Measurements from ENCODE around the gene TNK2. TPM values are rescaled to one million over a fixed set of nuclear protein-coding genes. Genes with fewer than 3 reads are reported as not detected.

The TNK2 gene
- total and polyA plus RNA-seq, 2 experiments from 2014 or later, result 3.2 to 12.3 TPM

GRCh38 chr3:195911041-195911945, 2.9 kb upstream of the TNK2 start:
- Histone ChIP-seq H4K20me1 (ENCODE audit: insufficient read depth) (no peaks in the 10 kb centered on the region), H3K9me2 (ENCODE audit: insufficient read depth) (no peaks in the 10 kb centered on the region), H3K79me2 (ENCODE audit: insufficient read depth) (peaks cover 16% of the 10 kb centered on the region), H3K9ac (no peak overlapping the region), H3K27ac (no peak overlapping the region), H3K4me3 (no peak overlapping the region), H3K27me3 (replicated peaks; ENCODE audit: insufficient read depth) (no peaks in the 10 kb centered on the region), H3F3A (ENCODE audit: insufficient read depth) (peaks cover 22% of the 10 kb centered on the region), H3K4me2 (ENCODE audit: unreplicated experiment) (no peak overlapping the region), H3K4me1 (ENCODE audit: insufficient read depth) (peaks cover 8% of the 10 kb centered on the region; the same call in 1 of the 2 replicates), H3K36me3 (ENCODE audit: low read depth) (no peaks in the 10 kb centered on the region), H2AFZ (no peak overlapping the region), H3K9me3 (ENCODE audit: low read depth) (no peaks in the 10 kb centered on the region)
- 87% methylated on average over 14 of the region's 14 CpGs for WGBS, 2 experiments (ENCODE audit: low coverage in 1 of 2, low lambda C conversion rate in 2 of 2, missing lambda C conversion rate in 2 of 2)
- DNase-seq, result peak; percentile 24
- in situ Hi-C loops (cut with MboI), result no loop called here
- TF ChIP-seq EZH2phosphoT487 (IDR thresholded peaks at IDR 0.05; ENCODE audit: insufficient read depth, low read depth) (no peak), EZH2 (IDR thresholded peaks at IDR 0.05; ENCODE audit: insufficient read depth, poor library complexity, severe bottlenecking) (no peak)

DNA sequence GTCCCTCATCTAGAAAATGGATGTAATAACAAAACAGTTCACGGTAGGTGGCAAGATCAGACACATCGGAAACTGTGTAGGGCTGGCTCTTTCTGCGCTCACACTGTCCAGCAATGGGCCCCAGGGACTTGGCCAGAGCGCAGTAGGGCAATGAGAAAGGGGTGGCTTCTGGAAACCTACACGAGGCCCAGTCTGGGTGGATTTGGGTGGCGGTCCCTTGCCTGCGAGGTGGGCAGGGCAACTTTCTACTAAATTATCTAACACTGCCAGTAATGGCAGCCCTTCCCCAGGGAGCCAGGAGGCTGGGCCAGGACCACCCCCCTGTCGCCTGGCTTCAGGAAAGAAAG, 2.1 kb upstream of the TNK2 start:
- H3K4me1 ChIP-seq (ENCODE audit: insufficient read depth), result peaks cover 8% of the 10 kb centered on the region; the same call in 1 of the 2 replicates
- 84 to 87% methylated on average over 8 of the region's 8 CpGs for WGBS, 2 experiments (ENCODE audit: low coverage in 1 of 2, low lambda C conversion rate in 2 of 2, missing lambda C conversion rate in 2 of 2)
- in situ Hi-C loops (cut with MboI), result no loop called here
- no peaks in the 10 kb centered on the region for H3K36me3 ChIP-seq (ENCODE audit: low read depth)
- TF ChIP-seq EZH2phosphoT487 (IDR thresholded peaks at IDR 0.05; ENCODE audit: insufficient read depth, low read depth) (no peak), EZH2 (IDR thresholded peaks at IDR 0.05; ENCODE audit: insufficient read depth, poor library complexity, severe bottlenecking) (no peak)
- H3K27me3 ChIP-seq (replicated peaks; ENCODE audit: insufficient read depth), result no peaks in the 10 kb centered on the region
- H3K9me2 ChIP-seq (ENCODE audit: insufficient read depth), result no peaks in the 10 kb centered on the region
- no peaks in the 10 kb centered on the region for H3K9me3 ChIP-seq (ENCODE audit: low read depth)
- no peak overlapping the region for H3K9ac ChIP-seq
- DNase-seq, result no peak
- no peak overlapping the region for H3K4me2 ChIP-seq (ENCODE audit: unreplicated experiment)
- H3K4me3 ChIP-seq, result no peak overlapping the region
- peaks cover 28% of the 10 kb centered on the region for H3F3A ChIP-seq (ENCODE audit: insufficient read depth)
- peaks cover 20% of the 10 kb centered on the region for H3K79me2 ChIP-seq (ENCODE audit: insufficient read depth)
- H3K27ac ChIP-seq, result no peak overlapping the region
- H4K20me1 ChIP-seq (ENCODE audit: insufficient read depth), result no peaks in the 10 kb centered on the region
- peak overlapping the region; percentile 96; the same call in 1 of the 2 replicates for H2AFZ ChIP-seq

DNA sequence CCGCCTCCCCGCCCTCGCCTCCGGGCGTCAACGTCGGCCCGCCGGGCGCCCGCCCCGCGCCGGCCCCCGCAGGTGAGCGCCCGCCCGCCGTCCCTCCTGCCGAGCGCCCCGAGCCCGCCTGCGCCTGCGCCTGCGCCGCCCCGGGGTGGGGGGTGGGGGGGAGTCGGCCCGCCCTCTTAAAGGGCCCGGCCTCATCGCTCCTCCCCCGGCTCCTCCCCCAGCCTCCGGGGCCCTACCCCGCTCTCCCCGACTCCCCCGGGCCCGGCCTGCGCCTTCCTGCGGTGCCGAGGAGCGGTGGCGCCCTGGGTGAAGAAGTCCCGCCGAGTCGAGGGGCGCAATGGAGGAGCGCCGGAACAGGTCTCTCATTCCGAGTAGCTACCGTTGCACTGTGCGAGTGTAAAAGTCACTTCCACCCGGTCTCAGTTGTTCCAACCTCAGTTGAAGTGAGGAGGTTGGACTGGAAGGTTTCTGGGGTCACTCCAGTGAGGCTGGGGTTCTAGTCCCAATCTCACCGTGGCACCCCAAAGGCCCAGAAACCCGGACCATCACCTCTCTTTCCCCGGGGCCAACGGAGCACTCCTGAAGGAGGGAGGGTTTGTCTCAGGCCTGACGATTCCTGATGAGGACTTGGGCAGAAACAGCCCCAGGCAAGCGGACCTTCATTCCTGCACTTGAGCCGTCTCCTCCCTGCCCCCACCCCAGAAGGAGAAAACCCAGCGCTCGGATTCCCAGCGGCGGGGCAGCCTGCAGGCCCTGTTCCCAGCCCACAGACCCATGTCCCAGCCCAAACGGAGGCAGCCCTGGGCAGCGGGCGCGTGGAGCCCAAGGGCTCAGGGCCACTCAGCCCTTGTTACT, 1.5 kb upstream of the TNK2 start:
- Histone ChIP-seq H3K9ac (peak overlapping the region; percentile 65), H3F3A (ENCODE audit: insufficient read depth) (peaks cover 33% of the 10 kb centered on the region)

More for the DNA sequence above, 1.5 kb upstream of the TNK2 start:
- Histone ChIP-seq H3K4me2 (ENCODE audit: unreplicated experiment) (peak overlapping the region; percentile 81), H3K36me3 (ENCODE audit: low read depth) (no peaks in the 10 kb centered on the region), H4K20me1 (ENCODE audit: insufficient read depth) (no peaks in the 10 kb centered on the region), H3K9me2 (ENCODE audit: insufficient read depth) (no peaks in the 10 kb centered on the region), H3K9me3 (ENCODE audit: low read depth) (no peaks in the 10 kb centered on the region), H3K4me1 (ENCODE audit: insufficient read depth) (peaks cover 8% of the 10 kb centered on the region; the same call in 1 of the 2 replicates), H2AFZ (peak overlapping the region; percentile 96), H3K27ac (no peak overlapping the region), H3K79me2 (ENCODE audit: insufficient read depth) (peaks cover 26% of the 10 kb centered on the region), H3K4me3 (peak overlapping the region; percentile 69), H3K27me3 (replicated peaks; ENCODE audit: insufficient read depth) (no peaks in the 10 kb centered on the region)
- in situ Hi-C loops (cut with MboI), result no loop called here
- peak; percentile 80 for DNase-seq
- WGBS, 2 experiments (ENCODE audit: low coverage in 1 of 2, low lambda C conversion rate in 2 of 2, missing lambda C conversion rate in 2 of 2), result 19 to 52% methylated on average over 15 to 54 of the region's 68 CpGs
- TF ChIP-seq EZH2phosphoT487 (IDR thresholded peaks at IDR 0.05; ENCODE audit: insufficient read depth, low read depth) (no peak), EZH2 (IDR thresholded peaks at IDR 0.05; ENCODE audit: insufficient read depth, poor library complexity, severe bottlenecking) (no peak)

Data from GM23248 (cell line).